BJ (cell line): Measurements from ENCODE around the gene ZNF513. TPM values are rescaled to one million over a fixed set of nuclear protein-coding genes. Genes with fewer than 3 reads are reported as not detected.

Source experiments
- CTCF ChIA-PET: fragments of 350-600 bp; formaldehyde crosslinking; extraction: SDS; loops from one replicate; lab custom pipeline; 2021; ENCODE audit warnings: antibody characterized with exemption, inconsistent platforms; lab: Yijun Ruan, JAX
- POLR2A ChIA-PET: fragments of 300-600 bp; sonication (Branson Sonifier 250); formaldehyde crosslinking; extraction: SDS; loops from one replicate; lab custom pipeline; 2021; ENCODE audit warnings: antibody characterized with exemption; lab: Charles Lee
- DNase-seq: peaks from one replicate; pipeline ENCODE4 v3.0.0-alpha.2; 2011; ENCODE audit warnings: low read depth
- H3K27me3 ChIP-seq: 2 replicates; pipeline ENCODE4 v1.6.0; 2011; ENCODE audit warnings: low read length; ENCODE audit not compliant: control insufficient read depth, insufficient read depth
- H3K36me3 ChIP-seq: 2 replicates; pipeline ENCODE4 v1.5.1; 2011; ENCODE audit warnings: low read length; ENCODE audit not compliant: control insufficient read depth, insufficient read depth
- H3K4me3 ChIP-seq: 2 replicates; pipeline ENCODE4 v1.5.1; 2011; ENCODE audit warnings: low read depth, mild to moderate bottlenecking, control low read depth, low read length
- polyA plus RNA-seq: library from polyadenylated mRNA; depleted of rRNA; stranded (reverse); fragments of >200 nt; gene quantifications from 2 replicates; pipeline ENCODE4 v1.2.3, GENCODE V29; 2011
- TF ChIP-seq, protein P1 (sequence below): IDR thresholded peaks from 2 replicates; pipeline ENCODE4 v1.5.1; 2011; ENCODE audit warnings: low read depth, mild to moderate bottlenecking, control low read depth, inconsistent platforms, low read length, moderate library complexity; ENCODE audit not compliant: insufficient read depth

The ZNF513 gene
- polyA plus RNA-seq, 1 experiment, result 12.2 TPM

DNA sequence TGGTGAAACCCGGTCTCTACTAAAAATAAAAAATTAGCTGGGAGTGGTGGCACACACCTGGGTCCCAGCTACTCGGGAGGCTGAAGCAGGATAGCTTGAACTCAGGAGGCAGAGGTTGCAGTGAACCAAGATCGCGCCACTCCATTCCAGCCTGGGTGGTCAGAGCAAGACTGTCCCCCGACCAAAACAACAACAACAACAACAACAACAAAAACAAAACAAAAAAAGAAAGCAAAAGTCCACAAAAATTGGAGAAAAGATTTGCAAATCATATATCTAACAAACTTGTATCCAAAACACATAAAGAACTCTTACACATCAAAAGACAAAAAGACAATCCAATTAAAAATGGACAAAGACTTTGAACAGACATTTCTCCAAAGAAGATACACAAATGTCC, 18.4 kb upstream of the ZNF513 start:
- no peaks in the 10 kb centered on the region for H3K27me3 ChIP-seq
- DNase-seq, result no peak
- POLR2A ChIA-PET, result no interaction called here
- TF ChIP-seq, protein P1, sequence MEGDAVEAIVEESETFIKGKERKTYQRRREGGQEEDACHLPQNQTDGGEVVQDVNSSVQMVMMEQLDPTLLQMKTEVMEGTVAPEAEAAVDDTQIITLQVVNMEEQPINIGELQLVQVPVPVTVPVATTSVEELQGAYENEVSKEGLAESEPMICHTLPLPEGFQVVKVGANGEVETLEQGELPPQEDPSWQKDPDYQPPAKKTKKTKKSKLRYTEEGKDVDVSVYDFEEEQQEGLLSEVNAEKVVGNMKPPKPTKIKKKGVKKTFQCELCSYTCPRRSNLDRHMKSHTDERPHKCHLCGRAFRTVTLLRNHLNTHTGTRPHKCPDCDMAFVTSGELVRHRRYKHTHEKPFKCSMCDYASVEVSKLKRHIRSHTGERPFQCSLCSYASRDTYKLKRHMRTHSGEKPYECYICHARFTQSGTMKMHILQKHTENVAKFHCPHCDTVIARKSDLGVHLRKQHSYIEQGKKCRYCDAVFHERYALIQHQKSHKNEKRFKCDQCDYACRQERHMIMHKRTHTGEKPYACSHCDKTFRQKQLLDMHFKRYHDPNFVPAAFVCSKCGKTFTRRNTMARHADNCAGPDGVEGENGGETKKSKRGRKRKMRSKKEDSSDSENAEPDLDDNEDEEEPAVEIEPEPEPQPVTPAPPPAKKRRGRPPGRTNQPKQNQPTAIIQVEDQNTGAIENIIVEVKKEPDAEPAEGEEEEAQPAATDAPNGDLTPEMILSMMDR, result no peak
- H3K4me3 ChIP-seq, result no peak overlapping the region
- no peaks in the 10 kb centered on the region for H3K36me3 ChIP-seq
- CTCF ChIA-PET, result no interaction called here

DNA sequence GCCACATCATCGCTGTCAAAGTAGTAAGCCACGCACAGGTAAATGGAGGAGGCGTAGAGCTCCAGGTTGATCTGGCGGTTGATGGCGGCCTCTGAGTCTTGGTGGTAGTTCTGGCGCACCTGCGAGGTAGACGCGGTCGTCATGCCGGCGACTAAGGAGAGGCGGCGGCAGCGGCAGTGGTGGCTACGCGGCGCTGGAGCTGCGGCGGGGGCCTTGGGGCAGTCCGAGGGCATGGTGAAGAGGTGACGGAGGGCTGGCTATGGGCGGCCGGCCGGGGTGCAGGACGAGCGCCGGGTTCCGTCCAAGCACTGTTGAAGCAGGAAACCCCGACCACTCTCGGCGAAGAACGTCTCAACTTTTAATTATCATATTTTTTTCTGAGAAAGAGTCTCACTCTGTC, 12.7 kb upstream of the ZNF513 start:
- no peak for DNase-seq
- POLR2A ChIA-PET, result no interaction called here
- TF ChIP-seq, protein P1, result no peak
- H3K36me3 ChIP-seq, result no peaks in the 10 kb centered on the region
- no peak overlapping the region for H3K4me3 ChIP-seq
- CTCF ChIA-PET, result interaction anchor here (1.1 kb wide), 1 partner anchor 21 kb away, joined by 3 read pairs; no protein-coding TSS in a partner anchor
- H3K27me3 ChIP-seq, result no peaks in the 10 kb centered on the region

DNA sequence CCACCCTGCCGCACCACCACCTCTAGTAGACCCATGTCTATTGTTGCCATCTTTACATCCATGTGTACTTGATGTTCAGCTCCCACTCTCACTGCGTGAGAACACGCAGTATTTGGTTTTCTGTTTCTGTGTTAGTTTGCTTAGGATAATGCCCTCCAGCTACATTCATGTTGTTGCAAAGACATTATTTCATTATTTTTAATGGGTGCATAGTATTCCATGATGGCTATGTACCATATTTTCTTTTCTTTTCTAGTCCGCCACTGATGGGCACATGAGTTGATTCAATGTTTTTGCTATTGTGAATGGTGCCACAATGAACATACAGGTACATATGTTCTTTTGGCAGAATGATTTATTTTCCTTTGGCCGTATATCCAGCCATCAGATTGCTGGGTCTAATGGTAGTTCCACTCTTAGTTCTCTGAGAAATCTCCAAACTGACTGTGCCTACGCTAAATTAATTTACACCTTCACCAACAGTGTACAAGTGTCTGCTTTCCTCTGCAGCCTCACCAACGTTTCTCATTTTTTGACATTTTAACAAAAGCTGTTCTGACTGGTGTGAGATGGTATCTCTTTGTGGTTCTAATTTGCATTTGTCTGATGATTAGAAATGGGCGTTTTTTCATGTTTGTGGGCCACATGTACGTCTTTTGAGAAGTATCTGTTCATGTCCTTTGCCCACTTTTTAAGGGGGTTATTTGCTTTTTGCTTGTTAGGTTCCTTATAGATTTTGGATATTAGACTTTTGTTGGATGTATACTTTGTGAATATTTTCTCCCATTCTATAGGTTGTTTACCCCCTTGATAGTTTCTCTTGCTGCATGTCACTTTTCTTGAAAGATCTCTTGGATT, 10.5 kb upstream of the ZNF513 start:
- ChIA-PET CTCF (no interaction called here), POLR2A (no interaction called here)
- DNase-seq, result no peak
- no peaks in the 10 kb centered on the region for H3K27me3 ChIP-seq
- H3K36me3 ChIP-seq, result no peaks in the 10 kb centered on the region; the same call in 1 of the 2 replicates
- TF ChIP-seq, protein P1, result no peak
- no peak overlapping the region for H3K4me3 ChIP-seq

DNA sequence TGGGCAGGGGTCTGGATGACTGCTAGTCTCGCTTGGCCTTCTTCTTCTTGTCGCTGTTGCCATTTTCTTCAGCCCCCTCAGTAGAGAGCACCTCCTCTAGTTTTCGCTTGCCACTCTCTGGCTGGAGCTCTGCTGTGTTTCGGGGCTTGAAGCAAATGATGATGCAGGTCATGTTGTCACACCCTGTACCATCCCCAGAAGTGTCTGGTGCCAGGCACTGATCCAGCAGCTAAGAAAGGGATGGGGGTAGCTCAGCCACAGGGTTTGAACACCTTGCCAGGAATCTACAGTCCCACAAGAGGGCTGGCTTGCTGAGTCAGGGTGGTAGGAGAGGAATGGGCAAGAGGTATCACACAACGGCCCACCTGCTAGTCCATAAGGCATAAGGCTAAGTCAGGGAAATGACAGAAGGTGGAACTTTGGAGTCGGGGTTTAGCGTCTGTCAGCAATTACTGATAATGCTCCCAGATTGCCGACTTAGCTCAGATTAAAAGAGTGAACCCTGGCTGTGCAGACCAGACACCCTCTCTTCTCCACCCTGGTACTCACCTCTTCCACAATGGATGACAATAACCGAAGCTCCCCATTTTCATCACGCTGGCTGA, 1.1 kb upstream of the ZNF513 start:
- ChIA-PET CTCF (interaction anchor here (1.0 kb wide), 1 partner anchor 12 kb away, joined by 3 read pairs; no protein-coding TSS in a partner anchor), POLR2A (no interaction called here)
- DNase-seq, result no peak
- peaks cover 29% of the 10 kb centered on the region for H3K36me3 ChIP-seq
- TF ChIP-seq, protein P1, result no peak
- H3K27me3 ChIP-seq, result no peaks in the 10 kb centered on the region
- no peak overlapping the region for H3K4me3 ChIP-seq
